ENCODE measurements around the gene SNX19. TPM values are rescaled to one million over a fixed set of nuclear protein-coding genes. Genes with fewer than 3 reads are reported as not detected.

SNX19 gene
- total RNA-seq, 2 donors from 2014 or later = 102 to 126 TPM

DNA sequence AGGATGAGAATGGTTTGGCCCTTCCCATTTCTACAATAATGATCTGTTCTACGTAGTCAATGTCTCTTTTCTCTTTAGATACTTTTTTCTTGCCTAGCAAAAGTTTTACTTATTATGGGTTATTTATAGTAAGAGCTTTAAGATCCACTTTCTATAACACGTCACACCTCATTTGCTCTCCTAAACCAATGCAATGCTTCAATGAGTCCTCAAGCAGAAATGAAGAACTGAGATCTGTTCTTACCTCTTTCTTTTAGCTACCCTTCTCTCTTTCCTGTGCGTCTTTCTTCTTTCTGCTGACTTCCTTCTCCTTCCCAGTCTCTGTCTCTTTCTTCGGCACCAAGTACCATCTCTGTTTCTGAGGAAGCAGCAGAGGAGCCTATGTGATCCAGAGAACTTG lies 61.8 kb downstream of the SNX19 start:
- H3K4me3 ChIP-seq = no peak overlapping the region
- DNase-seq (ENCODE audit: low spot score) (no peak), ATAC-seq (ENCODE audit: insufficient number of reproducible peaks, low FRiP score, low read depth) (no peak)
- TF ChIP-seq, protein P1, sequence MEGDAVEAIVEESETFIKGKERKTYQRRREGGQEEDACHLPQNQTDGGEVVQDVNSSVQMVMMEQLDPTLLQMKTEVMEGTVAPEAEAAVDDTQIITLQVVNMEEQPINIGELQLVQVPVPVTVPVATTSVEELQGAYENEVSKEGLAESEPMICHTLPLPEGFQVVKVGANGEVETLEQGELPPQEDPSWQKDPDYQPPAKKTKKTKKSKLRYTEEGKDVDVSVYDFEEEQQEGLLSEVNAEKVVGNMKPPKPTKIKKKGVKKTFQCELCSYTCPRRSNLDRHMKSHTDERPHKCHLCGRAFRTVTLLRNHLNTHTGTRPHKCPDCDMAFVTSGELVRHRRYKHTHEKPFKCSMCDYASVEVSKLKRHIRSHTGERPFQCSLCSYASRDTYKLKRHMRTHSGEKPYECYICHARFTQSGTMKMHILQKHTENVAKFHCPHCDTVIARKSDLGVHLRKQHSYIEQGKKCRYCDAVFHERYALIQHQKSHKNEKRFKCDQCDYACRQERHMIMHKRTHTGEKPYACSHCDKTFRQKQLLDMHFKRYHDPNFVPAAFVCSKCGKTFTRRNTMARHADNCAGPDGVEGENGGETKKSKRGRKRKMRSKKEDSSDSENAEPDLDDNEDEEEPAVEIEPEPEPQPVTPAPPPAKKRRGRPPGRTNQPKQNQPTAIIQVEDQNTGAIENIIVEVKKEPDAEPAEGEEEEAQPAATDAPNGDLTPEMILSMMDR (IDR thresholded peaks at IDR 0.05) = no peak
- H3K27me3 ChIP-seq (replicated peaks; ENCODE audit: insufficient read depth) = no peaks in the 10 kb centered on the region
- peaks cover 0 to 6% of the 10 kb centered on the region in 2 donors for H3K4me1 ChIP-seq (ENCODE audit: control insufficient read depth in 1 of 2, low read depth in 2 of 2)
- no peaks in the 10 kb centered on the region for H3K36me3 ChIP-seq
- H3K27ac ChIP-seq = no peak overlapping the region
- H3K9me3 ChIP-seq = no peaks in the 10 kb centered on the region

DNA sequence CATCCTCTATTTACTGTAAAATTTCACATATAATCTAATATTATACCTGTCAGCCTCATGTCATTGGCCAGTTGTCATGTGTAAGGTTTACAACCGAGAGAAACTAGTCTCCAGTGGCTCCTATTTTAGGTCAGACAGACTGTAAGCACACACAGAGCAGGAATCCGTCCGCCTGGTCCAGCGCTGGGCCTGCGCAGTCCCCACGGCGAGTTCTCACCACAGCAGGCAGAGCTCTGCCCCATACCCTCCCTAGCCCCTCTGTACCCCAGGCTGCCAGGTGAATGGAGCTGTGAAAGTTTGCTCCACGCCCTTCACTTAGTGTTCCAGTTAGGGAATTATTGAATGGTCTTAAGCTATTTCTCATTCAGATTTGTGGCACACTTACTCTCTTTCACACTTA lies 63.7 kb downstream of the SNX19 start:
- TF ChIP-seq, protein P1 (IDR thresholded peaks at IDR 0.05) = no peak
- H3K27ac ChIP-seq = no peak overlapping the region
- H3K4me3 ChIP-seq = no peak overlapping the region
- DNase-seq (ENCODE audit: low spot score) (no peak), ATAC-seq (ENCODE audit: insufficient number of reproducible peaks, low FRiP score, low read depth) (no peak)
- H3K4me1 ChIP-seq (ENCODE audit: control insufficient read depth in 1 of 2, low read depth in 2 of 2) = peaks cover 4 to 21% of the 10 kb centered on the region in 2 donors
- H3K27me3 ChIP-seq (replicated peaks; ENCODE audit: insufficient read depth) = no peaks in the 10 kb centered on the region
- no peaks in the 10 kb centered on the region for H3K36me3 ChIP-seq
- H3K9me3 ChIP-seq = no peaks in the 10 kb centered on the region

DNA sequence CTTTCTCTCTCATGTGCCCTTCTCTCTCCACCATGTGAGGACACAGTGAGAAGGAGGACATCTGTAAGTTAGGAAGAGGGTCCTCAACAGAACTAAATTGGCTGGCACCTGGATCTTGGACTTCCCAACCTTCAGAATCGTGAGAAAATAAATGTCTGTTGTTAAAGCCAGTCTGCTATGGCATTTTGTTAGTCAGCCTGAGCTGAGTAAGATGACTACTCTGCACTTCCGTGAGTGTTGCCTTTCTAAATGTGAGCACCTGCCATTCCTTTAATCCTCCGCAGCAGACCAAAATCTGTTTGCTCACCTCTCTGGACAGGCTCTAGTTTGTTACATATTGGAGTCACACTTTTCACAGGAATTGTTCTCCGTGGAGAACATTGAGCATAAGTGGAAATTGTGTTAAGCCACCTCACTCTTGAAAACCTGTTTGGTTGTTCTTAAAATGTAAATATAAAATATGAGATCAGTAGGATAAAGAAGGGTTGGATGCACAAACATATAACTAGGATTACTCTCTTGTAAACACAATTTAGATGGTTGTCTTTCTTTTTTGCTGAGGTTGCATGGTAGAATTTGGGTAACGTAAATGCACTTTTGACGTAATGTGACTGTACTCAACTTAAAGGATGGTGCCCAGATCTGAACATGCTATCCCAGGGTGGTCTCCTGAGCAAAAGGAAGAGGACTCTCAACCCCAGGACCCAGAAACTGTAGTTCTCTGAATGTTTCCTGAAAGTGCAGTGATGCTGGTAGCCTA lies 65.9 kb downstream of the SNX19 start:
- ATAC-seq (ENCODE audit: insufficient number of reproducible peaks, low FRiP score, low read depth) (no peak), DNase-seq (ENCODE audit: low spot score) (no peak)
- no peaks in the 10 kb centered on the region for H3K27me3 ChIP-seq (replicated peaks; ENCODE audit: insufficient read depth)
- H3K4me1 ChIP-seq (ENCODE audit: control insufficient read depth in 1 of 2, low read depth in 2 of 2) = peaks cover 4 to 21% of the 10 kb centered on the region in 2 donors
- H3K36me3 ChIP-seq = no peaks in the 10 kb centered on the region
- H3K27ac ChIP-seq = no peak overlapping the region
- no peaks in the 10 kb centered on the region for H3K9me3 ChIP-seq
- TF ChIP-seq, protein P1 (IDR thresholded peaks at IDR 0.05) = no peak
- H3K4me3 ChIP-seq = no peak overlapping the region

DNA sequence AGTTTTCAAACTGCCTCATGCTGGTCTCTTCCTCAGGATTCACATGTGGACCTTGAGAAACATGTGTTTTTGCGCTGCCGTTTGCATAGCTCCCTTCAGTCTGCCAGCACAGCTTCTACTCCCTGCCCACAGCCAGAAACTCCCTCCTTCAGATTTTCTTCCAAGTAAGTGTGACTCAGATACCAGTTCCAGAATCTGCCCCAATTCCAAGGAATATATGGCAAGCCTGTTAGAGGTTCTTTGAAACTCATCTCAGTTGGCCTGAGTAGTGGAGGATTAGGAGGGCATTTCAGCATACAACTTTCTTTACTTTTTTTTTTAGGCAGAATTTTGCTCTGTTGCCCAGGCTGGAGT lies 67.1 kb downstream of the SNX19 start:
- H3K27ac ChIP-seq = no peak overlapping the region
- H3K9me3 ChIP-seq = no peaks in the 10 kb centered on the region
- no peak overlapping the region for H3K4me3 ChIP-seq
- DNase-seq (ENCODE audit: low spot score) (no peak), ATAC-seq (ENCODE audit: insufficient number of reproducible peaks, low FRiP score, low read depth) (peak; percentile 89)
- H3K36me3 ChIP-seq = no peaks in the 10 kb centered on the region
- TF ChIP-seq, protein P1 (IDR thresholded peaks at IDR 0.05) = no peak
- H3K27me3 ChIP-seq (replicated peaks; ENCODE audit: insufficient read depth) = no peaks in the 10 kb centered on the region
- H3K4me1 ChIP-seq (ENCODE audit: control insufficient read depth in 1 of 2, low read depth in 2 of 2) = peaks cover 4 to 21% of the 10 kb centered on the region in 2 donors

DNA sequence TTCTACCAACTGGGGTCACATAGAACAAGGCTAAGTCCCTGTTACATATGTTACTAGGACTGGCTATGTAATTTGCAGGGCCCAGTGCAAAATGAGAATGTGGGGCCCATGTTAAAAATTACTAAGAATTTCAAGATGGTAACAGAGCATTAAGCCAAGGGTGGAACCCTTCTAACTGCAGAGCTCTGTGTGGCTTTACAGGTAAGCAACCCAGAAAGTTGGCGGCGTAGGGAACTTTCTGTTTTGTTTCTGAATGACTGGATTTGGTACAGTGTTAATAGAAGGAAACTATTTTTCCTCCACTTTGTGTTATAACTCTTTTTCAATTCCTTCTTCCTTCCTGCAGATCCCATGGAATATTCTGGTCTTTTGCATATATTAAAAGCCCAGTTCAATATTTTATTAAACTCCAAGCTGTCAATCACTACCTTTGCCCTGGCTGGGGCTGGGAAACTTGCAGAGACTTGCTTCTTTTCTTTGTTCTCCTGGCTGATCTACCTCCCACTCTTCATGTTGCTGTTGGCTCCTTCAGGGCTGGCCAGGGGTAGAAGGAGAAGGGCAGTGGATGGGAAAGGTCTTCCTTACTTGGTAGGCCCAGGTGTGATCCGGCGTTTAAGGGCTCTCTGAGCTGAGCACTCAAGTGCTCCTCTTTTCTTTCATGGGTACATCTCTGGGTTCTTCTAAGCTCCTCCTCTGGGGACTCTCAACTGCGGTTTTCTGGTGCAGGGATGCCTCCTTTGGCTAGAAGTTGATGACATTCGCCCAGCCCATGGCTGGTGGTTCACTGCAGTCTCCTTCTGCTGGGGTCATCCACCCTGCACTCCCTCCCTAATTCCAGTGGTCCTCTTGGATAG lies 67.7 kb downstream of the SNX19 start:
- Histone ChIP-seq H3K9me3 (no peaks in the 10 kb centered on the region), H3K27ac (no peak overlapping the region), H3K4me1 (ENCODE audit: control insufficient read depth in 1 of 2, low read depth in 2 of 2) (peaks cover 4 to 21% of the 10 kb centered on the region in 2 donors), H3K36me3 (no peaks in the 10 kb centered on the region), H3K27me3 (replicated peaks; ENCODE audit: insufficient read depth) (no peaks in the 10 kb centered on the region), H3K4me3 (no peak overlapping the region)
- no peak for DNase-seq (ENCODE audit: low spot score)
- TF ChIP-seq, protein P1 (IDR thresholded peaks at IDR 0.05) = no peak
- ATAC-seq (ENCODE audit: insufficient number of reproducible peaks, low FRiP score, low read depth) = no peak

All from thoracic aorta (tissue), 2 donors.